Urothelium cell line (cell line): ENCODE measurements around the gene ARSK.
"Not testable (repeated sequence)": the region's sequence is repeated elsewhere in the genome, so short reads cannot be mapped to it uniquely, and the experiment has no call there.

Experiments used
- DNase-seq: peaks from one replicate; pipeline ENCODE4 v3.0.0; 2011; ENCODE audit warnings: low spot score, mixed read lengths
- FAIRE-seq: peaks from 2 replicates; lab custom pipeline; 2011; peaks lifted over from hg19 to GRCh38; lab: Jason Lieb, UNC

ARSK gene

GRCh38 chr5:95620870-95621838 is 66.3 kb downstream of the ARSK start:
- DNase-seq = no peak
- no peak for FAIRE-seq

DNA sequence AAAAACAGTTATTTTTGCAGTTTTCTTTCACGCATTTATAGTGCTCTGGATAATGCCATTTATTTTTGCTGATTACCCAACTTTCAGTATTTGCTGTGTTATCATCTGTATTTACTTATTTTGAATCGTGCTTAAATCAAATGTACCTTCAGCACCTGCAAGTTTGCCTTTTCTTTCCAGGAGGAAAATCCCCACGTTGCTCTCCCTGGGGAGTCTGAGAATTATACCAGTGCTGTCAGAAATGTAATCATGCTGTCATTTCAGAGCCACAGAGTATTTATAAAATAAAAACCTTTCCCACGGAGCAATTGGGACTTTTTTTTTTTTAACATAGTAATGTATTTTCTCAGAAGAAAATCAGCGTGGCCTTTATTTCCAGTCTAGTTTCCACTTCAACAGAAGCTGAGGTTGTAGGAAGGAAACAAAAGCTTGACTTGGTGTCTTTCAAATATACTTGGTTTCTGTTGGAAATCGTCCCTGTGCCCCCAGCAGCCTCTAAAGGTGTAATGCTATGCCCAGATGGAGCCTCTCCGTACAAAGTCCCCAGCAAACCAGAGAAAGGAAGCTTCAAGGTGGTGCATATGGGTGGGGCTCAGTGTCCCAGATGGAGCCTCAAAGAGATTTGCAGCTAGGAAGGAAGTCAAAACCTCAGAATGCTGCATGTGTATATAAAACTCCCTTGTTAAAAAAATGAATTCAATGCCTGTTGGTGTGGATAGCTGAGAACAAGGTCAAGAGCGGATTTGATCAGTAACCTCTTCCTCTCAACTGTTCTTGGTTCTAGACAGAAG is 67.1 kb downstream of the ARSK start:
- no peak for FAIRE-seq
- DNase-seq = no peak

DNA sequence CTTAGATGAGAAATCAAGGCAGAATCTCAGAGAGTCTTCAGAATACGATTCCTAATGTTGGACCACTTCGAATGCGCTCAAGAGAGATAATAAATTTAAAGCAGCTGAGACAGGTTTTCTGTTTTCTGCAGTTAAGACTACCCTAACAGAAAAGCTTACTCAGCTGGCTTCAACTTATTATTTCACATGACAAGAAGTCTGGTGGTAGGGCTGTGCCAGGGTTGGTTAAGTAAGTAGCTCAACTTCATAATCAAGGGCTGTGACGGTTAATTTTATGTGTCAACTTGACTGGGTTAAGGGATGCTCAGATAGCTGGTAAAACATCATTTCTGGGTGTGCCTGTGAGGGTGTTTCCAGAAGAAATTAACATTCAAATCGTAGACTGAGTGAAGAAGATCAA is 68.8 kb downstream of the ARSK start:
- FAIRE-seq (no peak), DNase-seq (no peak)

DNA sequence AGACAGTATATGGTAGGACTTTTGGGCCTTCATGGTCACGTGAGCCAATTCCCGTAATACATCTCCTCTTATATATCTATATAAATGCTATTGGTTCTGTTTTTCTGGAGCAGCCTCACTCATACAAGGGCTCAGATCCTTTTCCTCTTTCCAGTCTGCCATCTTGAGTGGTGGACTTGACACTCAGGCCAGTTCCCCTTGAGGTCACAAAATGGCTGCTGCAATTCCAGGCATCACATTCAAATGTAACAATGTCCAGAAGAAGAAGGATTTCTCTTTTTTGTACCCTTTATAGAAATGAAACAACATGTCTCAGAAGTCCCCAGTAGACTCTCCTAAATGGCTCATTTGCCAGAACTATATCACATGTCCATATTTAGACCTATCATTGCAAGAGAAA is 69.5 kb downstream of the ARSK start:
- DNase-seq (no peak), FAIRE-seq (no peak)

DNA sequence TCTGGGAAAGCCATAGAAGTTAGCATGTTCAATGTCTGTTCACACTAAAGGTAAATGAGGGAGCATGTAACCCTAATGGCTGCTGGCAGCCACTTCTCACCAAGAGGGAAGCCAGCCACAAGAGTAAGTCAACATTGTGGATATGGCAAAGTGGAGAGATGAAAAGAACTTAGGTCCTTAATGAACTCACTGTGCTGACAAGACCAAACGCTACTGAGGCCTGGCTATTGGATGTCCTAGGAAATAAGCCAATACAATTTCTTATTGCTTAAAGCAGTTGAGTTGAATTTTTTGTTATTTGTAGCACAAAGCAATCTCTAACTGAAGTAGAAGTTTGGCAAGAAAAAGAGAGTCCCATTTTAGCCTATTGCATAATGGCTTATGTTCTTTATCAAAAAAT is 71.8 kb downstream of the ARSK start:
- FAIRE-seq (no peak), DNase-seq (no peak)

DNA sequence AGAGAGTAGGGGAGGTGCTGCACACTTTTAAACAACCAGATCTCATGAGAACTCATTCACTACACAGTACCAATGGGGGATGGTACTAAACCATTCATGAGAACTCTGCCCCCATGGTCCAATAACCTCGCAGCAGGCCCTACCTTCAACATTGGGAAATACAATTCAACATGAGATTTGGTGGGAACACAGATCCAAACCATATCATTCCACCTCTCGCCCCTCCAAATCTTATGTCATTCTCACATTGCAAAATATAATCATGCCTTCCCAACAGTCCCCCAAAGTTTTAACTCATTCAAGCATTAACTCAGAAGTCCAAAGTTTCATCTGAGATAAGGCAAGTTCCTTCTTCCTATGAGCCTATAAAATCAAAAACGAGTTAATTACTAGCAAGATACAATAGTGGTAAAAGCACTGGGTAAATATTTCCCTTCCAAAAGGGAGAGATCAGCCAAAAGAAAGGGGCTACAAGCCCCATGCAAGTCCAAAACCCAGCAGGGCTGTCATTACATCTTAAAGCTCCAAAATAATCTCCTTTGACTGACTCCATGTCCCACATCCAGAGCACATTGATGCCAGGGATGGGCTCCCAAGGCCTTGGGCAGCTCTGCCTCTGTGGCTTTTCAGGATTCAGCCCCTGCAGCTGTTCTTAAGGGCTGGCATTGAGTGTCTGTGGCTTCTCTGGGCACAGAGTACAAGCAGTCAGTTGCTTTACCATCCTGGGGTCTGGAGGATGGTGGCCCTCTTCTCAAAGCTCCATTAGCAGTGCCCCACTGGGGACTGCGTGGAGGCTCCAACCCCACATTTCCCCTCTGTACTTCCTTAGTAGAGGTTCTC is 73.3 kb downstream of the ARSK start:
- no peak for DNase-seq
- no peak for FAIRE-seq

DNA sequence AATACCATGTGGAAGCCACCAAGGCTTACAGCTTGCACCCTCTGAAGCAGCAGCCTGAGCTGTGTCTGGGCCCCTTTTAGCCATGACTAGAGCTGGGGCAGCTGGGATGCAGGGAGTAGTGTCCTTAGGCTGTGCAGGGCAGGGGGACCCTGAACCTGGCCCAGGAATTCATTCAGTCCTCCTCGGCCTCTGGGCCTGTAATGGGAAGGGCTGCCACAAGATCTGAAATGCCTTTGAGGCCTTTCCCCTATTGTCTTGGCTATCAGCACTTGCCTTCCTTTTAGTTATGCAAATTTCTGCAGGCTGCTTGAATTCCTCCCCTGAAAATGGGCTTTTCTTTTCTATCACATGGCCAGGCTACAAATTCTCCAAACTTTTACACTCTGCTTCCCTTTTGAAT is 74.0 kb downstream of the ARSK start:
- FAIRE-seq = no peak
- DNase-seq = no peak

GRCh38 chr5:95630394-95630917 is 75.6 kb downstream of the ARSK start:
- DNase-seq (no peak), FAIRE-seq (no peak)

GRCh38 chr5:95631255-95631958 is 76.5 kb downstream of the ARSK start:
- DNase-seq (peak; percentile 23), FAIRE-seq (no peak)

GRCh38 chr5:95631991-95632675 is 77.2 kb downstream of the ARSK start:
- FAIRE-seq = no peak
- DNase-seq = peak; percentile 20

GRCh38 chr5:95632942-95633341 is 78.0 kb downstream of the ARSK start:
- not testable (repeated sequence) for FAIRE-seq, DNase-seq

DNA sequence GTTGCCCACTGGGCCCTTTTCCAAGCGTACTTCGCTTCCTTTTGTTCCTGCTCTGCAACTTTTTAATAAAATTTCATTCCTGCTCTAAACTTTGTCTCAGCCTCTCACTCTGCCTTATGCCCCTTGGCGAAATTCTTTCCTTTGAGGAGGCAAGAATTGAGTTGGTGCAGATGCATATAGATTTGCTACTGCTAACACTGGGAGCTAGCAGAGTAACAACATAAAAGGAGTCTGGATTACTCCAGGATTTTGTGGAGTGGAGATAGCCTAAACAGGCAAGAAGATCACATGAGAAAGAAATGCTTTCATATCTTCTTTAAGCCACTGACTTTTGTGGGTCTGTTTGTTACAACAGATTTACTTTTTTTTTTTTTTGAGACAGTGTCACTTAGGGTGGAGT is 78.8 kb downstream of the ARSK start:
- FAIRE-seq (no peak), DNase-seq (no peak)

- no peak for FAIRE-seq
Measured at GRCh38 chr5:95634081-95634480, 79.2 kb downstream of the ARSK start.

GRCh38 chr5:95638632-95639031 is 83.7 kb downstream of the ARSK start:
- DNase-seq = no peak
- FAIRE-seq = no peak

More at GRCh38 chr5:95634081-95634480, 79.2 kb downstream of the ARSK start:
- DNase-seq = no peak

GRCh38 chr5:95641741-95642220 is 86.9 kb downstream of the ARSK start:
- FAIRE-seq (no peak), DNase-seq (no peak)

GRCh38 chr5:95643152-95643551 is 88.3 kb downstream of the ARSK start:
- FAIRE-seq (no peak), DNase-seq (no peak)

DNA sequence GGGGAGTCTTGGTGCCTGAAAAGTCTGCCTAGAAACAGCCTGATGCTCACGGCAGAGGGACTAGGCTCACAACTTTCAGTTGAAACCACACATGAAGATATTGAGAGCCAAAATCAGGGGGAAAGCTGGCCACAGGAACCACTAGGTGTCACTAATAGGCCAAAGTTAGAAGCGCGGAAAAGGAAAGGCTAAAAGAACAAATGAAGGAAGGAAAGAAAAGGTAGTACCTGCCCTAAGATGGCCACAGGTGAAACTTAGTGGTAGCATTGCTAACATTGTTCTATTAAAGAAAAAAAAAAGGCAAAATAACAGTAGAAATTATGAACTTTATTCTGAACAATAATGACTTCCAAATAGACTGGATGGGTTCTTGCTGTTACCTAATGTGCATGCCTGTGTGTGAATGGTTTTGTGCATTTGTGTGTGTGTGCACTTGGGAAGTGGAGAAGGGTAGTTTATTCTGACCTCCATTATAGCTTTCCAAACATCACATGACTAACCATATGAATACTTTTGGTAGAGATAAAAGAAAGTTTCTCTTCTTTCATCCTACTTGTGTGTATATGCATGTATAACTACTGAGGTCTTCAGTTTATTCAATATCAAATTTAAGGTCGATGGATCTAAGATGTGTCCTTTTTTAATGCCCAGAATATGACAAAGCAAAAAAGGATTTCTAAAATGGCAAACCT is 89.6 kb downstream of the ARSK start:
- no peak for FAIRE-seq

DNA sequence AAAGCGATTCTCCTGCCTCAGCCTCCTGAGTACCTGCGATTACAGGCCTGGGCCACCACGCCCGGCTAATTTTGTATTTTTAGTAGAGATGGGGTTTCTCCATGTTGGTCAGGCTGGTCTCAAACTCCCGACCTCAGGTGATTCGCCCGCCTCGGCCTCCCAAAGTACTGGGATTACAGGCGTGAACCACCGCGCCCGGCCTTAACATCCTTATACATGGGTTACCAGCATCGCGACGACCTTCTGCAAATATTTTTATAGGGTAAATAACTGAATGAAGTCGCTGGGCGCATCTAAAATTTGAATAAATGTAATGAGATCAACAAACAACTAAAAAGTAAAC is 91.3 kb downstream of the ARSK start:
- FAIRE-seq, DNase-seq: not testable (repeated sequence)

More for the DNA sequence above, 89.6 kb downstream of the ARSK start:
- peak; percentile 56 for DNase-seq
